GM12875 (cell line): ENCODE results near the gene IL20.

ENCODE experiments used
- H3K4me3 ChIP-seq: one replicate; pipeline ENCODE4 v1.5.1; 2011; ENCODE audit warnings: low read depth, low read length, control low read depth
- CTCF ChIP-seq: IDR thresholded peaks from 2 replicates; pipeline ENCODE4 v1.5.1; 2011; ENCODE audit warnings: low read depth, mild to moderate bottlenecking, control low read depth, inconsistent platforms, low read length, moderate library complexity, borderline replicate concordance; ENCODE audit not compliant: insufficient read depth

IL20 gene

DNA sequence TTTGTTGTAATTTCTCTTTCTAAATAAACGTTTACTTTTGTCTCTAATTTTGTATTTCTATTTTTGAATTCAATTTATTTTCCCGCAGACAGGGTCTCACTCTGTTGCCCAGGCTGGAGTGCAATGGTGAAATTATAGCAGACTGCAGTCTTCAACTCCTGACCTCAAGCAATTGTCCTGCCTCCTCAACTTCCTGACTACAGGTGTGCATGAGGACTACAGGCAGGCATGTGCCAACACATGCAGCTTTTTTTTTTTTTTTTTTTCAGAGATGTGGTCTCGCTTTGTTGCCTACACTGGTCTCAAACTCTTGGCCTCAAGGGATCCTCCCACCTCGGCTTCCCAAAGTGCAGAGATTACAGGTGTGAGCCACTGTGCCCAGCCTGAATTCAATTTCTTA lies 36.7 kb upstream of the IL20 start:
- no peak overlapping the region for H3K4me3 ChIP-seq
- TF ChIP-seq CTCF = no peak

DNA sequence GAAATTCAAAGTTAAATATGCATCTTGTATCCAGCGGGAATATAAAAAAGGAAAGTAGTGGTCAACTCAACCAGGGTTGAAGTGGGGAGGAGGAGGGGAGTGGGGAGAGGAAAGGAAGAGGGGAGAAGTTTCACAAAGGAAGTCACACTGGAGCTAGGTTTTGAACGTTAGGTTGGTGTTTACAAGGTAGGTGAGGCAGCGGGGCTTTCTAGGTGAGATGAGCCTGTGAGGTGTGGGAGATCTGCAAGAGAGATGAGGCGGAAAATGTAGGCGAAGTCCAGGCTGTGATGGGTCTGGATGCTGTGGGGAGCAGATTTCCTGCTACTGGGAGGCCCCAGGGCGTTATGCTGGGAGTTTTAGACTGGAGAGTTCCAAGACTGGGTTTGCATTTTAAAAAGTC lies 36.1 kb upstream of the IL20 start:
- H3K4me3 ChIP-seq = no peak overlapping the region
- no peak for TF ChIP-seq CTCF

- H3K4me3 ChIP-seq = no peak overlapping the region
- TF ChIP-seq CTCF = no peak
Observed at GRCh38 chr1:206829875-206830274, 35.5 kb upstream of the IL20 start.

DNA sequence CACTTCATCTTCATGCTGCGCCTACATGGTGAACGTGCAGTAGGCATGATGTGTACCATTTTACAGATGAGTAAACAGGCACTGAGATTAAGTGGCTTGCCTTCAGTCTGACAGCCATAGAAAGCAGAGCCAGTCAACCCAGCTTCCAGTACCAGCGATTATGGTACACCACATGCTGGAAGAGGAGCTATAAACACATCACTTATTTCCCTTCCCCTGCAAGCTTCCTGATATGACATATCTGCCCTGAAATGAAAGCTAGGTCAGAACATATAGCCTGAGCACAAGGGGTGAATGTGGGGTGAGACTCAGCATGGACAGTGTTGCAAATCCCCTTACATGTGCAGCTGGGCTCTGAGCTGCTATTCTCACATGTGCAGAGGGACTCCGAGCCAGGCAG lies 33.8 kb upstream of the IL20 start:
- no peak overlapping the region for H3K4me3 ChIP-seq
- TF ChIP-seq CTCF = no peak

DNA sequence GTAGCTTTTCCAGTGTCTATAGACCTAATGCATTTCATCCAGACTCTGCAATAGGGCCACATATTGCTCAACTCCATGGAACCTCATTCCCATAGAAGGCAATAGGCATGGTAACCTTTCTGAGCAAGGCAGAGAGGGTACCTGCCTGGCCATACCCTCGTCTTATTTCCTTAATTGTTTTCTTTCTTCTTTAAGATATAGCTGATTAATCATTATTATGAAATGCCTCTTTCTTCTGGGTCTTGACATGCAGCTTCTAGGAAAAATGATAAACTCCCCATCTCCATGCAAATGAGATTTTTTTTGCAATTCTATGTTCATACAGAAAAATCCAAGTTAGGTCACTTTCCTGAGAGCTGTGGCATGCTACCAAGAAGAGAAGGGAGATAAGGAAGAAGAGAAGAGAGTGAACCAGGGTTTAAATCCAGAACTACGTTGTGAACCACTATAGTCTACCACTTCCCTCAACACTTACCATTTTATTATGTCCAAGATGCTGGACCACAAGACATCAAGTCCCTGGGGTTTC lies 33.0 kb upstream of the IL20 start:
- no peak overlapping the region for H3K4me3 ChIP-seq
- TF ChIP-seq CTCF = no peak

GRCh38 chr1:206833106-206833680 lies 32.2 kb upstream of the IL20 start:
- TF ChIP-seq CTCF = no peak
- H3K4me3 ChIP-seq = no peak overlapping the region

- no peak overlapping the region for H3K4me3 ChIP-seq
Observed at GRCh38 chr1:206833801-206834200, 31.6 kb upstream of the IL20 start.

More at GRCh38 chr1:206833801-206834200, 31.6 kb upstream of the IL20 start:
- no peak for TF ChIP-seq CTCF
